Panc1 (cell line): Measurements from ENCODE around the gene ABI3BP.

Experiments used
- CTCF ChIP-seq: fragments of 450-650 bp; IDR thresholded peaks from 2 replicates; pipeline ENCODE4 v1.5.1; 2017; ENCODE audit warnings: mild to moderate bottlenecking
- POLR2AphosphoS5 ChIP-seq: IDR thresholded peaks from 2 replicates; pipeline ENCODE4 v1.6.1; 2012; ENCODE audit warnings: mild to moderate bottlenecking, low read depth, low read length, moderate library complexity
- TCF7L2 ChIP-seq: IDR thresholded peaks from 2 replicates; pipeline ENCODE4 v1.6.1; 2011; ENCODE audit warnings: mild to moderate bottlenecking, low read depth, low read length, inconsistent platforms

GRCh38 chr3:100804631-100805030, 188.6 kb downstream of the ABI3BP start:
- TF ChIP-seq CTCF (no peak), POLR2AphosphoS5 (no peak), TCF7L2 (no peak)
